GM12878 (cell line): ENCODE measurements around the gene LRRC45. TPM values are rescaled to one million over a fixed set of nuclear protein-coding genes. Genes with fewer than 3 reads are reported as not detected.

Experiments
- ATAC-seq: fragments of 200-7000 bp; cut with Tn5 transposase; 3 replicates; pipeline ENCODE4 v1.9.1; 2020; ENCODE audit warnings: mild to moderate bottlenecking, moderate library complexity
- Bru-seq: library from RNA; stranded (reverse); fragments of 400-500 nt; gene quantifications from one replicate; lab custom pipeline; 2021; lab: Mats Ljungman, UMichigan
- BruChase-seq, 2 experiments: library from RNA; stranded (reverse); fragments of 400-500 nt; gene quantifications; one replicate each; lab custom pipeline; 2021; lab: Mats Ljungman, UMichigan
- BruUV-seq: library from RNA; stranded (reverse); fragments of 400-500 nt; replicated peaks from 2 replicates; lab custom pipeline; 2021; lab: Mats Ljungman, UMichigan
- CTCF ChIA-PET: fragments of 300-600 bp; sonication (Branson Sonifier 250); formaldehyde crosslinking; extraction: SDS; loops from one replicate; lab custom pipeline; 2021; ENCODE audit warnings: inconsistent platforms; lab: Yijun Ruan, JAX
- POLR2A ChIA-PET: fragments of 350-600 bp; formaldehyde crosslinking; extraction: SDS; loops from one replicate; lab custom pipeline; 2021; ENCODE audit warnings: inconsistent platforms; lab: Charles Lee
- RAD21 ChIA-PET: fragments of 300-600 bp; sonication (Branson Sonifier 250); formaldehyde crosslinking; loops from one replicate; lab custom pipeline; 2023; ENCODE audit warnings: antibody characterized with exemption; ENCODE audit not compliant: unreplicated experiment; lab: Charles Lee
- SMC1A ChIA-PET: fragments of 300-600 bp; sonication (Branson Sonifier 250); formaldehyde crosslinking; loops from one replicate; lab custom pipeline; 2023; ENCODE audit not compliant: unreplicated experiment, uncharacterized antibody; lab: Charles Lee
- DNase-seq: peaks from one replicate; pipeline ENCODE4 v3.0.0-alpha.2; 2011; ENCODE audit warnings: low read depth, low spot score
- FAIRE-seq: peaks from 3 replicates; lab custom pipeline; 2011; peaks lifted over from hg19 to GRCh38; lab: Jason Lieb, UNC
- H2AFZ ChIP-seq: 2 replicates; pipeline ENCODE4 v1.6.0; 2011; ENCODE audit warnings: low read depth, low read length, control low read depth; ENCODE audit not compliant: control insufficient read depth
- H3K27ac ChIP-seq: 2 replicates; pipeline ENCODE4 v1.5.1; 2011; ENCODE audit warnings: control low read depth; ENCODE audit not compliant: control insufficient read depth, insufficient read depth
- H3K27me3 ChIP-seq, 2 experiments: replicated peaks in 1 of 2; 2 replicates each; pipeline versions ENCODE4 v1.6.0 to v1.6.1; 2011; ENCODE audit warnings: low read length in 1 of 2; ENCODE audit not compliant: control insufficient read depth in 2 of 2, insufficient read depth in 2 of 2
- H3K36me3 ChIP-seq, 2 experiments: 2 replicates each; pipeline ENCODE4 v1.5.1; 2011; ENCODE audit warnings: low read length in 1 of 2; ENCODE audit not compliant: control insufficient read depth in 2 of 2, insufficient read depth in 2 of 2
- H3K4me1 ChIP-seq: 2 replicates; pipeline ENCODE4 v1.6.1; 2011; ENCODE audit warnings: mild to moderate bottlenecking, low read length, moderate library complexity, mixed read lengths; ENCODE audit not compliant: control insufficient read depth, insufficient read depth
- H3K4me2 ChIP-seq: 2 replicates; pipeline ENCODE4 v1.6.0; 2011; ENCODE audit warnings: control low read depth; ENCODE audit not compliant: control insufficient read depth, insufficient read depth
- H3K4me3 ChIP-seq: fragments of 200-600 bp; sonication (generic); 2 replicates; pipeline ENCODE4 v1.5.1; 2016
- H3K79me2 ChIP-seq: 2 replicates; pipeline ENCODE4 v1.6.0; 2011; ENCODE audit warnings: low read length; ENCODE audit not compliant: control insufficient read depth, insufficient read depth
- H3K9ac ChIP-seq: 2 replicates; pipeline ENCODE4 v1.8.0; 2011; ENCODE audit warnings: low read length, control low read depth, mixed read lengths; ENCODE audit not compliant: control insufficient read depth, insufficient read depth
- H3K9me3 ChIP-seq: replicated peaks from 3 replicates; pipeline ENCODE4 v1.5.1; 2011; ENCODE audit warnings: mild to moderate bottlenecking, low read length; ENCODE audit not compliant: control insufficient read depth, insufficient read depth
- H4K20me1 ChIP-seq: 2 replicates; pipeline ENCODE4 v1.6.0; 2011; ENCODE audit not compliant: control insufficient read depth, insufficient read depth
- BHLHE40 ChIP-seq, 2 experiments: fragments of 450-650 bp in 1 of 2; IDR thresholded peaks; 2 replicates each; pipeline ENCODE4 v1.6.1; 2011 to 2017; ENCODE audit warnings: low read depth in 2 of 2, borderline replicate concordance in 1 of 2, improper control_type of control experiment in 1 of 2, low read length in 1 of 2, mild to moderate bottlenecking in 1 of 2
- CHD2 ChIP-seq: IDR thresholded peaks from 2 replicates; pipeline ENCODE4 v1.6.1; 2011; ENCODE audit warnings: low read depth, low read length, improper control_type of control experiment, borderline replicate concordance
- CREM ChIP-seq: IDR thresholded peaks from 2 replicates; pipeline ENCODE4 v1.6.1; 2014; ENCODE audit warnings: antibody characterized with exemption, low read depth
- E2F4 ChIP-seq: IDR thresholded peaks from 2 replicates; pipeline ENCODE4 v1.6.1; 2012; ENCODE audit warnings: low read depth, low read length, improper control_type of control experiment
- FOS ChIP-seq: IDR thresholded peaks from 3 replicates; pipeline ENCODE4 v1.6.1; 2011; ENCODE audit warnings: borderline replicate concordance; ENCODE audit not compliant: insufficient read length; ENCODE audit errors: extremely low read depth
- HCFC1 ChIP-seq: fragments of 150-350 bp; IDR thresholded peaks from 2 replicates; pipeline ENCODE4 v1.6.1; 2014; ENCODE audit warnings: low read length
- JUNB ChIP-seq: IDR thresholded peaks from 2 replicates; pipeline ENCODE4 v1.6.1; 2016; ENCODE audit warnings: antibody characterized with exemption, mild to moderate bottlenecking
- NFYB ChIP-seq: IDR thresholded peaks from 2 replicates; pipeline ENCODE4 v1.6.1; 2011; ENCODE audit warnings: low read depth, mild to moderate bottlenecking, low read length, improper control_type of control experiment, moderate library complexity; ENCODE audit not compliant: insufficient read depth
- NKRF ChIP-seq: fragments of 450-650 bp; conservative IDR thresholded peaks from 2 replicates; pipeline ENCODE4 v1.6.1; 2017; ENCODE audit warnings: mild to moderate bottlenecking, moderate library complexity
- NRF1 ChIP-seq: conservative IDR thresholded peaks from 2 replicates; pipeline ENCODE4 v1.6.1; 2011; ENCODE audit warnings: mild to moderate bottlenecking, low read depth, low read length, improper control_type of control experiment
- RAD51 ChIP-seq: fragments of 450-650 bp; IDR thresholded peaks from 2 replicates; pipeline ENCODE4 v1.6.1; 2016; ENCODE audit warnings: moderate library complexity, mild to moderate bottlenecking, inconsistent platforms
- SIX5 ChIP-seq: IDR thresholded peaks from 2 replicates; pipeline ENCODE4 v1.6.1; 2011; ENCODE audit warnings: mild to moderate bottlenecking, low read depth, low read length, moderate library complexity; ENCODE audit not compliant: severe bottlenecking
- SP1 ChIP-seq: IDR thresholded peaks from one replicate; pipeline ENCODE4 v1.6.1; 2011; ENCODE audit warnings: low read depth, low read length
- TCF3 ChIP-seq: IDR thresholded peaks from 2 replicates; pipeline ENCODE4 v1.6.1; 2012; ENCODE audit warnings: low read depth, mild to moderate bottlenecking, low read length, borderline replicate concordance; ENCODE audit not compliant: insufficient read depth
- USF1 ChIP-seq: IDR thresholded peaks from 2 replicates; pipeline ENCODE4 v1.6.1; 2011; ENCODE audit warnings: borderline replicate concordance, low read depth, mild to moderate bottlenecking, moderate library complexity, mixed read lengths, low read length; ENCODE audit not compliant: insufficient read depth; ENCODE audit errors: extremely low read length
- WGBS: methylation state at CpG from one replicate; pipeline ENCODE4 v1.1.6; 2016; ENCODE audit warnings: low lambda C conversion rate; ENCODE audit not compliant: insufficient replicate concordance, insufficient coverage; ENCODE audit errors: missing lambda C conversion rate; 5-methylcytosine and 5-hydroxymethylcytosine counted together
- in situ Hi-C: fragments of 300-500 bp; cut with MboI; formaldehyde crosslinking; loops from 9 replicates; pipeline ENCODE4 v1.14.3; 2018; ENCODE audit warnings: mixed read lengths
- intact Hi-C: fragments of 100-400 bp; cut with micrococcal nuclease; formaldehyde crosslinking; loops from one replicate; pipeline ENCODE4 v1.14.2; 2022; ENCODE audit not compliant: unreplicated experiment
- long read RNA-seq, 2 experiments: library from polyadenylated mRNA; unstranded; transcript quantifications; one replicate each; pipeline ENCODE4 v2.0.0, GENCODE V29; 2019 to 2020
- polyA minus RNA-seq, 3 experiments: library from RNA; depleted of rRNA, polyadenylated mRNA; stranded (reverse); fragments of >200 nt; gene quantifications; 2 replicates each; pipeline ENCODE4 v1.2.3, GENCODE V29; 2011
- polyA plus RNA-seq, 11 experiments: library from polyadenylated mRNA; depleted of rRNA in 4 of 11; unstranded in 6 of 11; stranded (reverse) in 5 of 11; fragments of >200 nt; fragmentation: Nextera tagmentation in 4 of 11; fragmentation: Illumina TruSeq in 1 of 11; extraction: Ambion mirVana in 4 of 11; extraction: Trizol in 1 of 11; gene quantifications; 1 replicate in 1 of 11; 2 replicates in 10 of 11; pipeline versions ENCODE4 v1.2.1 to v1.2.3, GENCODE V29; 2011 to 2016; ENCODE audit warnings: inconsistent platforms in 2 of 11, missing spikeins in 2 of 11, low read depth in 1 of 11
- total RNA-seq, 4 experiments: library from RNA; depleted of rRNA in 3 of 4; stranded (reverse); fragments of >200 nt in 3 of 4; fragmentation: Illumina TruSeq in 1 of 4; extraction: Trizol in 1 of 4; gene quantifications; 2 replicates each; pipeline versions ENCODE4 v1.2.1 to v1.2.3, GENCODE V29; 2013 to 2021

Gene LRRC45
- 22.5 and 23.4 TPM in 2 replicates for total RNA-seq (2013; cell fraction: nucleolus; rRNA removed)
- total RNA-seq (2014; rRNA removed) (18.6 and 24.2 TPM in 2 replicates), total RNA-seq (2014; rRNA removed; fragmentation: Illumina TruSeq; extraction: Trizol) (5.9 and 8.9 TPM in 2 replicates), total RNA-seq (2021) (24.9 and 27.7 TPM in 2 replicates), polyA plus RNA-seq (2011; rRNA removed) (4.5 and 7.7 TPM in 2 replicates), polyA plus RNA-seq (2014; fragmentation: Illumina TruSeq; extraction: Trizol) (2.5 and 3.6 TPM in 2 replicates), polyA plus RNA-seq (2014; fragmentation: Nextera tagmentation; extraction: Ambion mirVana) (under 1 TPM; 0.03 to 0.05 TPM), polyA plus RNA-seq (2014; rRNA removed) (24.2 and 24.4 TPM in 2 replicates), polyA plus RNA-seq (2016; fragmentation: Nextera tagmentation; extraction: Ambion mirVana) (10 to 100 TPM; 12.0 to 13.4 TPM), polyA minus RNA-seq (2011; rRNA and poly(A)+ RNA removed) (4.2 and 11.4 TPM in 2 replicates), Bru-seq, nascent RNA (percentile 44 among the genes with signal in this experiment), BruChase-seq, experiment 1, labeled RNA remaining after a 6-hour chase (percentile 56 among the genes with signal in this experiment), BruChase-seq, experiment 2, labeled RNA remaining after a 2-hour chase (percentile 51 among the genes with signal in this experiment)
- 2.2 TPM for polyA plus RNA-seq (2011; ENCODE audit: low read depth)
- polyA plus RNA-seq (2011; cell fraction: cytosol; rRNA removed), result 7.3 and 16.6 TPM in 2 replicates
- 72.6 and 103 TPM in 2 replicates for polyA plus RNA-seq (2011; cell fraction: nucleus; rRNA removed)
- polyA plus RNA-seq (2012), result 8.6 and 9.9 TPM in 2 replicates
- 4.7 and 6.4 TPM in 2 replicates for polyA minus RNA-seq (2011; cell fraction: cytosol; rRNA and poly(A)+ RNA removed)
- polyA minus RNA-seq (2011; cell fraction: nucleus; rRNA and poly(A)+ RNA removed), result 12.8 and 27.8 TPM in 2 replicates
- long read RNA-seq, experiment 1, partial matches to known transcripts, result 4 of 9 reads
- long read RNA-seq, experiment 1, other reads (novel, unspliced or antisense), result 1 of 9 reads
- long read RNA-seq, experiment 2, partial matches to known transcripts, result 0 of 1 reads
- long read RNA-seq, experiment 2, other reads (novel, unspliced or antisense), result 1 of 1 reads

GRCh38 chr17:82022981-82023446, at the start of gene LRRC45:
TSS of gene LRRC45 (plus strand) at chr17:82023305. CDS start at chr17:82023644, 339 bp downstream.
- Histone ChIP-seq H3K36me3 (no peaks in the 10 kb centered on the region; a peak in 2 of 4 replicates), H3K79me2 (peaks cover 26% of the 10 kb centered on the region), H4K20me1 (no peaks in the 10 kb centered on the region), H3K9me3 (no peaks in the 10 kb centered on the region), H2AFZ (peak within 1 kb of the TSS; percentile 94), H3K4me3 (peak within 1 kb of the TSS; percentile 95), H3K27me3 (no peaks in the 10 kb centered on the region), H3K9ac (peak within 1 kb of the TSS; percentile 85), H3K4me2 (peak within 1 kb of the TSS; percentile 96), H3K27ac (peak within 1 kb of the TSS; percentile 69), H3K4me1 (peaks cover 14% of the 10 kb centered on the region)
- FAIRE-seq (peak; percentile 99), ATAC-seq (peak; percentile 93), DNase-seq (peak; percentile 96)
- BruUV-seq, result no TSS peak
- ChIA-PET SMC1A (interaction anchor here (0.9 to 1.7 kb wide), 4 partner anchors 14 to 287 kb away, joined by 3 to 4 read pairs (median 4); partner anchors contain the start of gene DCXR), RAD21 (interaction anchor here (0.6 to 4.4 kb wide), 8 partner anchors 12 to 132 kb away, joined by 3 to 68 read pairs (median 6); partner anchors contain the start of genes DCXR and NOTUM), POLR2A (interaction anchor here (0.8 to 2.6 kb wide), 8 partner anchors 15 to 189 kb away, joined by 3 to 13 read pairs (median 4); partner anchors contain the start of genes ALYREF, ANAPC11, DCXR and FASN), CTCF (interaction anchor here (0.6 to 5.0 kb wide), 10 partner anchors 12 to 288 kb away, joined by 3 to 89 read pairs (median 8); partner anchors contain the start of genes DCXR and NOTUM)
- in situ Hi-C loops, result no loop called here
- 0% methylated on average over 27 of the region's 42 CpGs for WGBS
- intact Hi-C loops, result loop anchor here (5.0 kb wide), 1 partner anchor 161 kb away; the partner anchor contains the start of gene P4HB
- TF ChIP-seq NFYB (peak; percentile 90), CREM (peak; percentile 63; the same call in 1 of the 2 replicates), RAD51 (no peak), CHD2 (peak; percentile 83), SIX5 (peak; percentile 84), USF1 (no peak), FOS (peak; percentile 64), BHLHE40 (IDR thresholded peaks at IDR 0.05; ENCODE audit: borderline replicate concordance in 1 of 2, low read depth in 2 of 2, low read length in 1 of 2) (no peak), NRF1 (0 out of 2 replicates have a peak, but pooled peaks have one; percentile 22), HCFC1 (peak; percentile 88), SP1 (peak; percentile 98), NKRF (no peak), E2F4 (peak; percentile 64), JUNB (no peak), TCF3 (no peak)
